Measurements from ENCODE around the gene KANK2.
"Not testable (repeated sequence)": the region's sequence is repeated elsewhere in the genome, so short reads cannot be mapped to it uniquely, and the experiment has no call there.

KANK2 gene

DNA sequence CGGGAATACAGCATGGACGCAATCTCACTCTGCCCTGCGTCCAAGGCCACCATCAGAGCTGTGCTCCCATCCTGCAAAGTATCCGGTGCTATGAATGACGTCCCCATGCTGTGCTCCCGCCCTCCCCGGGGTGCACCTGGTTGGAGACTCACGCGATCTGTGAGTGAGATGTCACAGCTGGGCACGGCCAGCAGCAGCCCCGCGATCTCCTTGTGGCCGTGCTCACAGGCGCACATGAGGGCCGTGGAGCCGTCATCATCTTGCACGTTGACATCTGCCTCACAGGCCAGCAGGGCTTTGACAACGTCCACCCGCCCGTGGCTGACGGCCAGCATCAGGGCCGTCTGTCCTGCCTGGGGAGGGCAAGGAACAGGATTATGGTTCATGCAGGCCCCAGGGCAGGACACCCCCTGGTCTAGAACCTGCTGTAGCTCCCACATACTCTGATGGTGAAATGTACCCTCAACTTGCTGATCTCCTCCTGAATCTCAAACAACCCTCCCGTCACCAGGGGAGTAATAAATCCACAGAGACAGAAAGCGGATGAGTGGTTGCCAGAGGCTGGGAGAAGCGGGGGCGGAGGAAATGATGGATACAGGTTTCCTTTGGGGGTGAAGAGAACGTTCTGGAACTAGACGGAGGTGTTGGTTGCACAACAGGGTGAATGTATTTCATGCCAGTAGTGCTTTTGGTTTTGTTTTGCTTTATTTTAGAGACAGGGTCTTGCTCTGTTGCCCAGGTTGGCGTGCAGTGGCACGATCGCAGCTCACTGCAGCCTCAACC is 27.3 kb downstream of the KANK2 start:
- no peak for DNase-seq

- no peak for DNase-seq
These were observed 28.8 kb downstream of the KANK2 start for GRCh38 chr19:11168568-11168967.

GRCh38 chr19:11166281-11167142 is 30.8 kb downstream of the KANK2 start:
- no peak for DNase-seq

DNA sequence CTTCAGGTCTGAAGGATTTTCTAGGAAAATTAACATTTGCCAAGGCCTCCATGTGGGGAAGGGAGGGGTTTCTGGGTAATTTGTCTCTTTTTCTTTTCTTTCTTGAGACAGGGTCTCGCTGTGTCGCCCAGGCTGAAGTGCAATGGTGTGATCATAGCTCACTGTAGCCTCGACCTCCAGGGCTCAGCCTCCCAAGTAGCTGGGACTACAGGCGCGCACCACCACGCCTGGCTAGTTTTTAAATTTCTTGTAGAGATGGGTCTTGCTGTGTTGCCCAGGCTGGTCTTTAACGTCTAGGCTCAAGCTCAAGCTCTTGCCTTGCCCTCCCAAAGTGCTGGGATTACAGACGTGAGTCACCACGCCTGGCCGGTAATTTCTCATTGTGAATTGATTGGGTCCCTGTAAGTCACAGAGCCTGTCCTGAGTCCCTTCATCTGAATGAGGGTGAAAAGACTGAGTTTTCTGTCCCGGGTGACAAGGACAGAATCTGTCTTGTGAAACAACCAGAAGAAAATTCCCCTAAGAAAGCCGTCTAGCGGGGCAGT is 31.8 kb downstream of the KANK2 start:
- DNase-seq: no peak

- DNase-seq: no peak
These were observed 32.4 kb downstream of the KANK2 start for GRCh38 chr19:11164879-11165406.

- DNase-seq: no peak
These were observed 33.0 kb downstream of the KANK2 start for GRCh38 chr19:11164296-11164695.

GRCh38 chr19:11160440-11160768 is 36.9 kb downstream of the KANK2 start:
- DNase-seq: not testable (repeated sequence)

DNA sequence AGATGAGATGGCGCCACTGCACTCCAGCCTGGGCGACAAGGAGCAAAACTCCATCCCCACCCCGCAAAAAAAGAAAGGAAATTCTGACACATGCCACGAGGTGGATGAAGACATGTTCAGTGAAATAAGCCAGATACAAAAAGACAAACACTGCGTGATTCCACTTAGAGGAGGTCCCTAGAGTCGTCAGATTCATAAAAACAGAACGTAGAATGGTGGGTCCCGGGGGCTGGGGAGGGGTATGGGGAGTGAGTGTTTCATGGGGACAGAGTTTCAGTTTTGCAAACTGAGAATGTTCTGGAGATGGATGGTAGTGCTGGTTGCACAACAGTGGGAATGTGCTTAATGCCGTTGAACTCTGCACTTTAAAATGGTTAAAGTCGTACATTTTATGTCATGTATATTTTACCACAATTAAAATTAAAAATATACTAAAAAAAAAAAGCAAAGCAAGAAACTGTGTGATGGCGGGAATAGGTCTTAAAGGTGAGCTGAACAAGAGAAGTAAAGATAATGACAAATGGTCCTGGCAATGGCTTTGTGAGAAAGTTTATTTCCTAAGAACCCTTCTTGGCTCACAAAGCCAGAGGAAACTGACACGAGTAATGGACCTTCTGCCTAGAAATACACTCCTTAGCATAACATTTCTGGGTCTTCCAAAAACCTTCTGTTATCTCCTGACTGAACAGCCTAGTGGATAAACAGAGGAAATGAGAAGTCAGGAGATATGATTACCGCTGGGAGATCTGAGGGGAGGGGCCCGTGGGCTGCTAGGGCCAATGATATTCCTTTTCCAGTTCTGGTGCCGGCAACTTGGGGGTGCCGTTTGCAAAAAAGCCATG is 37.5 kb downstream of the KANK2 start:
- no peak for DNase-seq

DNA sequence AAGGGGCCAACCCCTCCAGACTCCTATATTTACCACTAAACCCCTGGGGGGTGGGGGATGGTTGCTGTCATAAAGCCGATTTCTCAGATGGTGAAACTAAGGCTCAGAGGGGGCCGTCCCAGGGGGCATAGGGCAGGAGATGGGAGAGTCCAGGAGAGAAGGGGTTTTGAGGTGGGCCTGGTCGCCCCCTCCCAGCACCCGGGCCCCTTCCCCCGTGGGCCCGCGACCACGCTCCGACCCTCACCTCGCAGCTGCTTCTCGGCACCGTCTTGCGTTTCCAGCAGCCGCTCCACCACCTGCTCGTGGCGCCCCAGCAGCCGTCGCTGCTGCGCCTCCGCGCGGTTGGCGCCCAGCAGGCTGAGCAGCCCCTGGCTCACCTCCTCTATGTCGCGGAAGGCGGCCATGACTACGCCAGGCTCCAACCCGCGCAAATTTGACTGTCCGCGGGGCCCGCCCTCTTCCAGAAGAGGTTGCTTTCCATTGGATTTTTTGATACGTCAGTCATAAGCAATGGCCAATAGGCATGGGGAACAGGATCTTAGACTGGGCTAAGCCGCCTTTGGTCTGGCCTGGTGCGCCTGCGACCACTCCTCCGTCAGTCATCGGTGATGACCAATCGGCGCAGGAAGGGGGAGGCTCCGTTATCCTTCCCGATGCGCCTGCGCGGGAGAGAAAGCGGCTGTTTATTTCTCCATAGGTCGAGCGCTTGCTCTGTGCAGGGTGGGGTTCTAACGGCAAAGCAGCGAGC is 41.8 kb downstream of the KANK2 start, which contains the start of gene SPC24:
Gene SPC24 (minus strand): TSS at position 410 of the 748 bp plus-strand sequence. CDS start 6 bp downstream, at position 404.
- peak; percentile 96 for DNase-seq

GRCh38 chr19:11154683-11155047 is 42.7 kb downstream of the KANK2 start:
- no peak for DNase-seq

DNA sequence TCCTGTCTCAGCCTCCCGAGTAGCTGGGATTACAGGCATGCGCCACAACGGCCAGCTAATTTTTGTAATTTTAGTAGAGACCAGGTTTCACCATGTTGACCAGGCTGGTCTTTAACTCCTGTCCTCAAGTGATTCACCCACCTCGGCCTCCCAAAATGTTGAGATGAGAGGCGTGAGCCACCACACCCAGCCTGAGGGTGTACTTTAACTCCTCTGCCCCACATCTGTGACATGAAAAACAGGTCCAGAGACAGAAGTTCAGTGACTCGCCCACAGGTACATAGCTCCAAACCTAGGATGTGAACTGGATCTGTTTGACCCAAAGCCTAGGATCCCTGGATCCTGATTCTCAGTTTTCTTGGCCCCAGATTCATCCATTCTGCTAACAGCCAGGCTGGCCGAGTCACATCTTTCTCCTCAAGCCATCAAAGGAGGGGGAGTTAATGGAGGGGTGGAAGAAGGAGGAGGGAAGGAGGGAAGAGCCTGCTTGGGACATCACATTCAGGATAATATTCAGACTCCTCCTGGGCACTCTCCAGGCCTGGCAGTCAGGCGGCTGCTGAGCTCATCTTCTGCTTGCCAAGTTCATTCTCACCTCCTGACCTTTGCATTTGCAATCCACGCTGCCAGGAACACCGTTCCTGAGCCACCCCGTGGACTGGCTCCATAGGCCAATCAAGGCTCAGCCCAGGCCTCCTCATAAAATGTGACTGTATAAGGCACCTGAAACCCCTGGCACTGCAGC is 44.9 kb downstream of the KANK2 start:
- DNase-seq: no peak

- no peak for DNase-seq
These were observed 46.2 kb downstream of the KANK2 start for GRCh38 chr19:11151181-11151580.

DNA sequence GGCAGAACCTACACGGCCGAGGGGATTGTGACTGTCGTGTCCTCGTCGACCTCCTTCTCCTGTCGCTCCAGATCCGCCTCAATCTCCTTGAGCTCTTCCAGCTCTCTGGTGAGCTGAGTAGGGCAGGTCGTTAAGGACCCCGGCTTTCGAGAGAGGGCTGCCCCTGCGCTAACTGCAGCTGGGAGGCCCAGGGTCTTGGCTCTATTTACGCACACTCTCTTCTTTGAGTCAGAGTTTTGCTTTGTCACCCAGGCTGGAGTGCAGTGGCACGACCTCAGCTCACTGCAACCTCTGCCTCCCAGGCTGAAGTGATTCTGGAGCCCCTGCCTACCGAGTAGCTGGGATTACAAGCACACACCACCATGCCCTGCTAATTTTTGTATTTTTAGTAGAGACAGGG is 49.3 kb downstream of the KANK2 start:
- no peak for DNase-seq

DNA sequence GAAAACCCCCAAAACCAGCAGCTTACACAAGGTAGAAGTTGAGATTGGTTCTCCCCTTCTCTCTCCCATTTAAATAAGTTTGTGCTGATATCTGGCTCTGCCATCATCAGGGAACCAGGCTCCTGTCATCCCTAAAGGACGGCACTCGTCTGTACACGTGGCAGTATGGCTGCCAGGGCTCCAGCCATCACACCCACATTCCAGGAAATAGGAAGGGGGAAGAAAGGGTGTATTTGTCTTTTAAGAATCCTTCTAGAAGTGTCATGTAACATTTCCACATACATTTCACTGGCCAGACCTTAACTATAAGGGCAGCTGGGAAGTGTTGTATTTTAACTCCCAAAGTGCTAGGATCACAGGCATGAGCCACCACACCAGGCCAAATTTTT is 51.8 kb downstream of the KANK2 start:
- DNase-seq: no peak

DNA sequence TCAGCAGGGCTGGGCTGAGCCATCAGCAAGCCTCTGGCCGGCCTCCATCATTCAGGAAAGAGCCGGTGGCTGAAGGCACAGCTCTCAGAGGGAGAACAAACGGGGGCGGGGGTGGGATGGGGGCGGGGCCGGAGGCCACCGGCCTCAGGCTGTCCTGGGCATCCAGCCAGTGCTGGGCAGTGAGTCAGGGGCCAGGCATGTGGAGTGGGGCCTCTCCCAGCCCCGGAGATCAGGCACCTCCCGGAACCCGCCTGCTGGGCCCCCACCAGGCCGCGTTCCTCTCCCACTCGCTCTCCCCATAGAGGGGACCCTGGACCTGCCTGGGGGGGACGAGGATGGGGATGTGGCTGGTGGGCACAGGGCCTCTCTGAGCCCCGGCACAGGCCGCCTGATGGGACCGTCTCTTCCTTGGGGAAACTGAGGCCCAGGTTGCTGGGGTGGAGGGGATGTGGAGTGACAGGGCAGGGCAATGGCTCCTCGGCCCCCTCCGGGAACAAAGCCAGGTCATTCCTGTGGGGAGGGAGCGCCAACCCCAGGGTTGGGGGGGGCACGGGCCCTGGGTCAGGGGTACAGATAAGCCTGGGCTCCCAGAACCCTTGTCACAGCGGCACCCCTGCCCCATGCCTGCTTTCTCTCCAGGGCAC is 54.7 kb downstream of the KANK2 start:
- DNase-seq: no peak

DNA sequence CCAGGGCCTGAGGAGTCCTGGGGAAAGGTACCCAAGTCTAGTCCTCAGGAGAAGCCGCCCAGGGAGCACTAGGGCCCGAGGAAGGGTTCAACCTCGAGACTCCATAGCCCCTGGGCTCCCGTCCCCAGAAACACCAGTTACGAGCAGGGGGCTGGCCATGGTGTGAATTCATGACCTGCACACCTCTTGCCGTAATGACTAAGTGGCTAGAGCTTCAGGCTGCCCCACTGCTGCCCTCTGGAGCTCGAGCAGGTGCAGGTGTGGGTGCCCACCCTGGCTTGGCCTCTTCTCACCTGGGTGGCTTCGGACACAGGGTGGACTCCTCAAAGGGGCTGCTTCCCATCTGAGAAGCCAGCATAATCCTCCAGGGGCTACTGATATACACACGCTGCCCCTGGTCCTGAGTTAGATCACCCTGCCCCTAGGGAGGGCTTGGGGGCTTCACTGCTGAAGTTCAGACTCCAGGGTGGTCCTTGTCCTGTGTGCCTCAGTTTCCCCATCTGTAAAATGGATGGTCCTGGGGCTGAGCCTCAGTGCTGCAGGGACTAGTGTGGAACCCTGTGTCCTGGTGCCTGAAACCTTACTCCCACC is 55.3 kb downstream of the KANK2 start:
- no peak for DNase-seq

- no peak for DNase-seq
These were observed 56.4 kb downstream of the KANK2 start for GRCh38 chr19:11140896-11141295.

DNA sequence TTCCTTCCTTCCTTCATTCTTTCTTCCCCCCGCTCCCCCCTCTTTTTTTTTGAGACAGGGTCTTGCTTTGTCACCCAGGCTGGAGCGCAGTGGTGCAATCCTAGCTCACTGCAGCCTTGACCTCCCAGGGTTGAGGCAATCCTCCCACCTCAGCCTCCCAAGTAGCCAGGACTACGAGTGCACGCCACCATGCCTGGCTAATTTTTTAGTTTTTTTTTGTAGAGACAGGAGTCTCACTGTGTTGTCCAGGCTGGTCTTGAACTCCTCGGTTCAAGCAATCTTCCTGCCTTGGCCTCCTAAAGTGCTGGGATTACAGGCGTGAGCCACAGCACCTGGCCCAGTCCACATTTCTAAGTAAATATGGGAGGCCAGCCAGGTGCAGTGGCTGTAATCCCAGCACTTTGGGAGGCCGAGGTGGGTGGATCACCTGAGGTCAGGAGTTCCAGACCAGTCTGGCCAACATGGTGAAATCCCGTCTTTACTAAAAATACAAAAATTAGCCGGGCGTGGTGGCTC is 57.3 kb downstream of the KANK2 start:
- not testable (repeated sequence) for DNase-seq

GRCh38 chr19:11138601-11139300 is 58.6 kb downstream of the KANK2 start:
- no peak for DNase-seq

All from CD4-positive, alpha-beta T cell treated with Interleukin-17A for 1 hour (primary cell).